CD4-positive, alpha-beta T cell treated with Interleukin-15 for 4 hours (primary cell): ENCODE data around the gene PRKCH.

Experiments
- DNase-seq: peaks from one replicate; pipeline ENCODE4 v3.0.0-alpha.2; 2020; ENCODE audit warnings: low spot score

The PRKCH gene

GRCh38 chr14:61321385-61322010 is at the start of gene PRKCH:
TSS of gene PRKCH (plus strand) at chr14:61321579. CDS start at chr14:61322102, 523 bp downstream.
- peak; percentile 83 for DNase-seq

- DNase-seq = no peak
These were observed 44.1 kb upstream of the PRKCH start for GRCh38 chr14:61277232-61277631.

GRCh38 chr14:61277784-61278183 is 43.6 kb upstream of the PRKCH start:
- DNase-seq = no peak

- no peak for DNase-seq
These were observed 42.3 kb upstream of the PRKCH start for GRCh38 chr14:61279082-61279481.

GRCh38 chr14:61280092-61280525 is 41.3 kb upstream of the PRKCH start:
- DNase-seq = peak; percentile 33

- DNase-seq = peak; percentile 82
These were observed 40.7 kb upstream of the PRKCH start for GRCh38 chr14:61280526-61281185.

GRCh38 chr14:61281186-61281947 is 40.0 kb upstream of the PRKCH start, which contains the start of gene TMEM30B:
TSS of gene TMEM30B (minus strand) at chr14:61281338. CDS start at chr14:61281147, 191 bp downstream.
- peak; percentile 37 for DNase-seq

- no peak for DNase-seq
These were observed 39.5 kb upstream of the PRKCH start for GRCh38 chr14:61281948-61282275.

- no peak for DNase-seq
These were observed 38.6 kb upstream of the PRKCH start for GRCh38 chr14:61282746-61283145.

GRCh38 chr14:61284001-61284400 is 37.4 kb upstream of the PRKCH start:
- DNase-seq = no peak

- DNase-seq = no peak
These were observed 36.0 kb upstream of the PRKCH start for GRCh38 chr14:61285364-61285763.

- no peak for DNase-seq
These were observed 34.2 kb upstream of the PRKCH start for GRCh38 chr14:61287196-61287595.

- DNase-seq = no peak
These were observed 33.2 kb upstream of the PRKCH start for GRCh38 chr14:61288228-61288627.

GRCh38 chr14:61288720-61289119 is 32.7 kb upstream of the PRKCH start:
- DNase-seq = no peak

GRCh38 chr14:61290701-61291100 is 30.7 kb upstream of the PRKCH start:
- no peak for DNase-seq

- DNase-seq = no peak
These were observed 25.2 kb upstream of the PRKCH start for GRCh38 chr14:61296151-61296550.

GRCh38 chr14:61296719-61297502 is 24.5 kb upstream of the PRKCH start:
- peak; percentile 71 for DNase-seq

- no peak for DNase-seq
These were observed 23.8 kb upstream of the PRKCH start for GRCh38 chr14:61297581-61297980.

- no peak for DNase-seq
These were observed 22.6 kb upstream of the PRKCH start for GRCh38 chr14:61298824-61299223.

- no peak for DNase-seq
These were observed 21.2 kb upstream of the PRKCH start for GRCh38 chr14:61300209-61300608.

- DNase-seq = no peak
These were observed 20.6 kb upstream of the PRKCH start for GRCh38 chr14:61300754-61301153.

- no peak for DNase-seq
These were observed 16.7 kb upstream of the PRKCH start for GRCh38 chr14:61304688-61305087.
